ENCODE measurements around the gene VCL.
"Not testable (repeated sequence)": the region's sequence is repeated elsewhere in the genome, so short reads cannot be mapped to it uniquely, and the experiment has no call there.

VCL gene

DNA sequence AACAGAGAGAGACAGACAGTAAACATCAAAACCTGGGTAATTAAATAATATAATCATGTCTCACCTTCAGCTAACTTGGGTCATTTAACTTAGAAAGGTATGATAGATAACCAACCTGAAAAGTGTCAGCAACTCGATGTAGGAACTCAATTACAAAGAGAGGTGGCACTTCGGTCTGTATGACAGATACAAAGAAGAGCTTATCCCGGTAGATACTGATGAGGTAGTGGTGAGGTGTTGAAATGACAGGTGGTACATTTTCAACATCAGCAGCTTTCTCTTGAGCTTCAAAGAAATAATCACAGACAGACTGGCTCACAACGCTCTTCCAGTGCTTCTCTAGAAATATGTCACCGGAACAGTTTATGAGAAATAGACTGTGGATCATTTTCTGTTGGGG, 140.1 kb downstream of the VCL start:
- H3K4me1 ChIP-seq (ENCODE audit: control insufficient read depth, insufficient read depth, low read length) = no peaks in the 10 kb centered on the region
- no peak overlapping the region for H3K27ac ChIP-seq (ENCODE audit: low read depth, low read length)
- no peak overlapping the region for H3K9ac ChIP-seq (ENCODE audit: low read length)
- no peak overlapping the region for H3K4me3 ChIP-seq (ENCODE audit: low read depth, low read length)
- no peaks in the 10 kb centered on the region for H3K27me3 ChIP-seq (ENCODE audit: control insufficient read depth, insufficient read depth, low read length)
- peaks cover 49% of the 10 kb centered on the region for H3K36me3 ChIP-seq (ENCODE audit: control insufficient read depth, insufficient read depth, low read length)
- H3K9me3 ChIP-seq (ENCODE audit: control insufficient read depth, insufficient read depth, low read depth, low read length) = no peaks in the 10 kb centered on the region

DNA sequence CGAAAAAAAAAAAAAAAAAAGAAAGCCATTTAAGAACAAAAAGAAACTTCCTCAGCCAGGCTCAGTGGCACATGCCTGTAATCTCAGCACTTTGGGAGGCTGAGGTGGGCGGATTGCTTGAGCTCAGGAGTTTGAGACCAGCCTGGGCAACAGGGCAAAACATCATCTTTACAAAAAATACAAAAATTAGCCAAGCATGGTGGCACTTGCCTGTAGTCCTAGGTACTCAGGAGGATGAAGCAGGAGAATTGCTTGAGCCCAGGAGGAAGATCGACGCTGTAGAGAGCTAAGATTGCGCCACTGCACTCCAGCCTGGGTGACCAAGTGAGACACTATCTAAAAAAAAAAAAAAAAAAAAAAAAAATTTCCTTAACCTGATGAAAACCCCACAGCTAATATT, 140.7 kb downstream of the VCL start:
- not testable (repeated sequence) for H3K9me3 ChIP-seq (ENCODE audit: control insufficient read depth, insufficient read depth, low read depth, low read length); H3K27ac ChIP-seq (ENCODE audit: low read depth, low read length)
- peaks cover 43% of the 10 kb centered on the region for H3K36me3 ChIP-seq (ENCODE audit: control insufficient read depth, insufficient read depth, low read length)

DNA sequence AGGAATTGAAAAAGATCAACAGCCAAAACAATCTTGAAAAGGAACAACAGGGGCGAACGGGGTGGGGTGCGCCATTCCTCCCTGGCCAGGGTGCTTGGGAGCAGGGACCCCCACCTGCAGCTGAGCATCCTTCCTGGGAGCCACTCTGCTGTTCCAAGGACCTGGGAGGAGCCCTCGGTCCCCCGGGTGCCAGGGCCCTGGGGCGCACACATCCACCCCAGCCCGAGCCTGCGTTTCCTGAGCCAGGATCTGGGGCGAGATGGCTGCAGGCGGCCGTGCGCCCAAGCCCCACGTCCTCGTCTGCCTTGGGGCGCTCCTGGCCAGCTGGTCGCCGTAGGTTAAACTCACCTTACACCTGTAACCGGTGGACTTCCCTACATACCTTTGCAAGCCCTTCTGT, 142.1 kb downstream of the VCL start:
- H3K27ac ChIP-seq (ENCODE audit: low read depth, low read length) = no peak overlapping the region
- H3K36me3 ChIP-seq (ENCODE audit: control insufficient read depth, insufficient read depth, low read length) = peaks cover 32% of the 10 kb centered on the region
- no peaks in the 10 kb centered on the region for H3K4me1 ChIP-seq (ENCODE audit: control insufficient read depth, insufficient read depth, low read length)
- H3K4me3 ChIP-seq (ENCODE audit: low read depth, low read length) = no peak overlapping the region
- H3K27me3 ChIP-seq (ENCODE audit: control insufficient read depth, insufficient read depth, low read length) = no peaks in the 10 kb centered on the region
- H3K9me3 ChIP-seq (ENCODE audit: control insufficient read depth, insufficient read depth, low read depth, low read length) = no peaks in the 10 kb centered on the region
- H3K9ac ChIP-seq (ENCODE audit: low read length) = no peak overlapping the region

More for the DNA sequence above, 140.7 kb downstream of the VCL start:
- H3K9ac ChIP-seq (ENCODE audit: low read length); H3K4me3 ChIP-seq (ENCODE audit: low read depth, low read length); H3K4me1 ChIP-seq (ENCODE audit: control insufficient read depth, insufficient read depth, low read length); H3K27me3 ChIP-seq (ENCODE audit: control insufficient read depth, insufficient read depth, low read length): not testable (repeated sequence)

DNA sequence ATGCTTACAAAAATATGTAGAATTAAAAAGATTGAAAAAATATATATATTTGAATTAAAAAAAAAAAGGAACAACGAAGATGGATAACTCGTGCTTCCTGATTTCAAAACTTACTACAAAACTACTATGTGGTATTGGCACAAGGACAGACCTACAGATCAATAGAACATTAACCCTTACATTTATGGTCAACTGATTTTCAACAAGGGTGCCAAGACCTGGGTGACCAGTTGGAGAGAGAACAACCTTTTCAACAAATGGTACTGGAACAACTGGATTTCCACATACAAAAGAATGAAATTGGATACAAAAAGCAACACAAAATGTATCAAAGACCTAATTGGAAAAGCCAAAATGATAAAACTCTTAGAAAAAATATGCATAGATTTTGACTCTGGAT, 142.6 kb downstream of the VCL start:
- no peak overlapping the region for H3K27ac ChIP-seq (ENCODE audit: low read depth, low read length)
- H3K36me3 ChIP-seq (ENCODE audit: control insufficient read depth, insufficient read depth, low read length) = peaks cover 26% of the 10 kb centered on the region
- H3K27me3 ChIP-seq (ENCODE audit: control insufficient read depth, insufficient read depth, low read length) = no peaks in the 10 kb centered on the region
- H3K9me3 ChIP-seq (ENCODE audit: control insufficient read depth, insufficient read depth, low read depth, low read length) = no peaks in the 10 kb centered on the region
- H3K9ac ChIP-seq (ENCODE audit: low read length) = no peak overlapping the region
- no peaks in the 10 kb centered on the region for H3K4me1 ChIP-seq (ENCODE audit: control insufficient read depth, insufficient read depth, low read length)
- no peak overlapping the region for H3K4me3 ChIP-seq (ENCODE audit: low read depth, low read length)

DNA sequence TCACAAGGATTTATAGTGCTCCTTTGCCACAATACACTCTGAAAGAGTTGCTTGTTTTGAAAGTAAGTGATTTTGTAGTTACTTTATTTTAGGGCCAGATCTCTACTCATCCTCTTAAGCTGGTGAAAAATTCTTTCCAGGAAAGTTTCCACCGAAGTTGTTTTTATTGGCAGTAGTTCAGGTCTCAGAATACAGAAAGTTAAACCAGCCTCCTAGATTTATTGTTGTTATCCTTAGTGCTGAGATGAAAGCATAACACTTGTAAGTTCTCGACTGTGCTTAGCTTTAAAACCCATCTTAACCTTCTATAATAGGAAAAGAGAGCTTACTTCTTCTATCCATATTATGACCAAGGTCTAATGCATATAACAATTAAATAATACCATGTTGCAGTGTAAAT, 147.2 kb downstream of the VCL start:
- Histone ChIP-seq H3K36me3 (ENCODE audit: control insufficient read depth, insufficient read depth, low read length) (peaks cover 4% of the 10 kb centered on the region; the same call in 1 of the 2 replicates), H3K27ac (ENCODE audit: low read depth, low read length) (no peak overlapping the region), H3K4me3 (ENCODE audit: low read depth, low read length) (no peak overlapping the region), H3K4me1 (ENCODE audit: control insufficient read depth, insufficient read depth, low read length) (peaks cover 5% of the 10 kb centered on the region; the same call in 1 of the 2 replicates), H3K9ac (ENCODE audit: low read length) (no peak overlapping the region), H3K27me3 (ENCODE audit: control insufficient read depth, insufficient read depth, low read length) (no peaks in the 10 kb centered on the region), H3K9me3 (ENCODE audit: control insufficient read depth, insufficient read depth, low read depth, low read length) (no peaks in the 10 kb centered on the region)

DNA sequence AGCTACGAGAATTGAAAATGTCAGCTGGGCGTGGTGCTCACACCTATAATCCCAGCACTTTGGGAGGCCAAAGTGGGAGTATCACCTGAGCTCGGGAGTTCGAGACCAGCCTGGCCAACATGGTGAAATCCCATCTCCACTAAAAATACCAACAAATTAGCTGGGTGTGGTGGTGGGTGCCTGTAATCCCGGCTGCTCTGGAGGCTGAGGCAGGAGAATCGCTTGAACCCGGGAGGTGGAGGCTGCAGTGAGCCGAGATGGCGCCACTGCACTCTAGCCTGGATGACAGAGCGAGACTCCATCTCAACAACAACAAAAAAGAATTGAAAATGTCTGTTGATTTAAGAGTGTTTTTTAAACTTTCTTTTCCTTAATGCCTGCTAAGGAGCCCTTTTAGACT, 149.1 kb downstream of the VCL start:
- not testable (repeated sequence) for H3K27me3 ChIP-seq (ENCODE audit: control insufficient read depth, insufficient read depth, low read length); H3K4me3 ChIP-seq (ENCODE audit: low read depth, low read length); H3K9me3 ChIP-seq (ENCODE audit: control insufficient read depth, insufficient read depth, low read depth, low read length); H3K27ac ChIP-seq (ENCODE audit: low read depth, low read length); H3K9ac ChIP-seq (ENCODE audit: low read length); H3K36me3 ChIP-seq (ENCODE audit: control insufficient read depth, insufficient read depth, low read length); H3K4me1 ChIP-seq (ENCODE audit: control insufficient read depth, insufficient read depth, low read length)

DNA sequence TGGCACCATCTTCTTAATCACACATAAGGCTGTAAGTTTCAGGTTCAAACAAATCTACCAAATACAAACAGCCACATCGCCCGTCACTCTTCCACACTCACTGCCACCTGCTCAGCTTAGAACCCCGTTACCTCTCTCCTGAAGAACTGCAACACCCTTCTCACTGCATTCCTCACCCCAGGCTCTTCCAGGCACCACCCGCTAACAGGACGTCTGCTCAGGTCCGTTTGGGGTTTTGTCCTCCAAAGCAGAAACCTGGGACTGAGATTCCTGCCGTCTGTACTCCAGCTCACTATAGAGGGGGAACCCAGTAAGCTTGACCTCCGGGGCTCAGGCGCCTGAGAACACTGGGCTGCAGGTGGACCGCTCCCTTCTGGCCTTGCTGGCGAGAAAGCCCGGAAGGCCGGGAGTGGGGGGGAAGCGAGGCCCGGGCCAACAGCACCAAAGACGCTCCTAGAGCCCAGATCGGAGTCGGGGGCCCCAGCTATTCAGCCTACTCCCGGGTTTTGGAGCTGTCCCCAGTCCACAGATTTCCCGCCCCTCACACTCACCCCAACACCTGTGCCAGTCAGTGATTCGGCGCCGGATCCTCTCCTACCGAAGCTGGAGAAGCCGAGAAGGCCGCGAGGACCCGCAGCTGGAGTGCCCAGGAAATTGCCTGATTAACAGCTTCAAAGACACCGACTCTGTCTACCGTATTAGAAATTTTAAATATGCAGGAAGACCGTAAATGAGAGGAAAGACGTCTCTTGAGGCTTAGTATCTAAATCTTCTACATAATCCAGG, 152.5 kb downstream of the VCL start, which contains the start of gene AP3M1:
Gene AP3M1 (minus strand): TSS at position 625 of the 786 bp plus-strand sequence. CDS start 12,449 bp downstream, outside the sequence.
- Histone ChIP-seq H3K27ac (ENCODE audit: low read depth, low read length) (peak within 1 kb of the TSS; percentile 98), H3K4me1 (ENCODE audit: control insufficient read depth, insufficient read depth, low read length) (peaks cover 5% of the 10 kb centered on the region; the same call in 1 of the 2 replicates), H3K4me3 (ENCODE audit: low read depth, low read length) (peak within 1 kb of the TSS; percentile 86), H3K9me3 (ENCODE audit: control insufficient read depth, insufficient read depth, low read depth, low read length) (no peaks in the 10 kb centered on the region), H3K36me3 (ENCODE audit: control insufficient read depth, insufficient read depth, low read length) (peaks cover 6% of the 10 kb centered on the region; the same call in 1 of the 2 replicates), H3K9ac (ENCODE audit: low read length) (peak within 1 kb of the TSS; percentile 99), H3K27me3 (ENCODE audit: control insufficient read depth, insufficient read depth, low read length) (no peaks in the 10 kb centered on the region)

DNA sequence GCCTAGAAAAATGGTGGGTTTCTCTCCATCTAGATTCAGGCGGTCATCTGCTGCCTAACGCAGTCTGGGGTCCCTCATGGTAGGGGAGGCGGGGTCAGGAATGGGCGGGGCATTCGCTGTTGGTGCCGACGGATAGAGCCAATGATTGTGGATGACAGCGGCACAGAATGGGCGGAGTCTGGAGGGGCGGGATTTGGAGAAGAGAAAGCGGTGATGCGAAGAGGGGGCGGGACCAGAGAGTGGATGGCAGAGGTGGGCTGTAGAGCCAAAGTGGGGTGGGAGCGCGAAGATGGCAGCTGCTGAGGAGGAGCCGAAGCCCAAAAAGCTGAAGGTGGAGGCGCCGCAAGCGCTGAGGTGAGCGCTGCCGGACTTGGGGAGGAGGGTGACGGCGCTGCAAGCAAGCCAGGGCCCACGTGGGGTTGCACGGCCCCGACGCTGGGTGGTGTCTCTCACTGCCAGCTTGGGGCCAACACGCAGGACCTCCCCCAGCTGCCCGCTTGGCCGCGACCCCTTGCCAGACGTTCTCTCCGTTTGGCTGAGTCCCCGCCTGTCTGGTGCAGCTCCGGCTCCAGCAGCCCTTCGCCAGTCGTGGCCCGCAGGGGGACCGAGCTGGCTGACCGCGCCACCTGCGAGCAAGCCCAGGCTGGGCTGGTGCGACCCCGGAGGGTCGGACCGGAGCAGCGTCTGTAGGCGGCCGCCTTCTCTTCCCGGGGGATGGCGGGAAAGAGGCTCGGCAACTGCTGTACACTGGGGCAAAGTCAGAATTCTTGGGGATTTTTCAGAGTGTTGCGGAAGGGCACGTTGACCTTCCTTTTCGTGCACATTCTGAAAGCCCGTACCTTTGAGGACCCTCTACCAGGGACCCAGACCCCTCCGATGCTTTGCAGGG, 153.3 kb downstream of the VCL start, which contains the start of gene ADK:
Gene ADK (plus strand): TSS at position 232 of the 889 bp plus-strand sequence. CDS start 58 bp downstream, at position 290.
- Histone ChIP-seq H3K4me3 (ENCODE audit: low read depth, low read length) (peak within 1 kb of the TSS; percentile 86), H3K9me3 (ENCODE audit: control insufficient read depth, insufficient read depth, low read depth, low read length) (no peaks in the 10 kb centered on the region), H3K27me3 (ENCODE audit: control insufficient read depth, insufficient read depth, low read length) (no peaks in the 10 kb centered on the region), H3K9ac (ENCODE audit: low read length) (peak within 1 kb of the TSS; percentile 99), H3K27ac (ENCODE audit: low read depth, low read length) (peak within 1 kb of the TSS; percentile 98), H3K4me1 (ENCODE audit: control insufficient read depth, insufficient read depth, low read length) (peaks cover 5% of the 10 kb centered on the region; the same call in 1 of the 2 replicates), H3K36me3 (ENCODE audit: control insufficient read depth, insufficient read depth, low read length) (peaks cover 6% of the 10 kb centered on the region; the same call in 1 of the 2 replicates)

DNA sequence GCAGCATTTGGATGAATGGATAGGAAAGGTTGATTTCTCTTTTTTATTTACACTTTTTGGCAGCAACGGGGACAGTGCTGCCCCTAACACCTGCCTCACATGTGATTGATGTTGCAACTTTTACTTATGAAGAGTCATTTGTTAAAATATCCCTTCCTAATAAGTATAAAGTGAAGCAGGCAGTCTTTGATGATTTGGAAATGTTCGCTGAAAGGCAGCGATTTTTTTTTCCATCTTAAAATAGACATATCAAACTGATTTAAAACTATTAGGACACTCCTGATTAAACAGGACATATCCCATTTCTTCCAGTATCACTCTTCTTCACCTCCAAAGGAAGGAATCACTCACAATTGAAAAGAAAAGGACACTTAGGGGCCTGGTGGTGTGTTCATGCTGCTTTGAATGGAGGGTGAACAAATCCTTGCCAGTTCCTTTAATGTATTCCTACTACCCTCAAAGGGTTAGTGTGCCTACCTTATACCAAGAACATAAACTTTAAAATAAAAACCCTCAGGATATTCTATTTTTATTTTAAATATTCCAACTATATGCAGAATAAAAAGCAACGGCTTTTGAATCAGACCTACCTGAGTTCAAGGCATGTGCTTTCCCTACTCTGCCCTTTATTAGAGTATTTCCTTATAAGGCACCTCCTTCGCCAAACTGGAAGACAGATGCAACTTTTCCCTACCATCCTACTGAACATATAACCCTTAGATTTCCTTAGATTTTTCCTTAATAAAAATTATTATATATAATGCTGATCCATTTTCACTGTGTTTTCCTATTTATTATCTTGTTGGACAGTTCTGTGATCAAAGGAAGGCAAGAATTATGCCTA, 154.2 kb downstream of the VCL start:
- H3K36me3 ChIP-seq (ENCODE audit: control insufficient read depth, insufficient read depth, low read length) = 0 out of 2 replicates have a peak, but pooled peaks cover 2% of the 10 kb centered on the region
- peak overlapping the region; percentile 99 for H3K9ac ChIP-seq (ENCODE audit: low read length)
- peak overlapping the region; percentile 86 for H3K4me3 ChIP-seq (ENCODE audit: low read depth, low read length)
- no peaks in the 10 kb centered on the region for H3K27me3 ChIP-seq (ENCODE audit: control insufficient read depth, insufficient read depth, low read length)
- H3K9me3 ChIP-seq (ENCODE audit: control insufficient read depth, insufficient read depth, low read depth, low read length) = no peaks in the 10 kb centered on the region
- H3K27ac ChIP-seq (ENCODE audit: low read depth, low read length) = peak overlapping the region; percentile 27
- H3K4me1 ChIP-seq (ENCODE audit: control insufficient read depth, insufficient read depth, low read length) = peaks cover 5% of the 10 kb centered on the region; the same call in 1 of the 2 replicates

DNA sequence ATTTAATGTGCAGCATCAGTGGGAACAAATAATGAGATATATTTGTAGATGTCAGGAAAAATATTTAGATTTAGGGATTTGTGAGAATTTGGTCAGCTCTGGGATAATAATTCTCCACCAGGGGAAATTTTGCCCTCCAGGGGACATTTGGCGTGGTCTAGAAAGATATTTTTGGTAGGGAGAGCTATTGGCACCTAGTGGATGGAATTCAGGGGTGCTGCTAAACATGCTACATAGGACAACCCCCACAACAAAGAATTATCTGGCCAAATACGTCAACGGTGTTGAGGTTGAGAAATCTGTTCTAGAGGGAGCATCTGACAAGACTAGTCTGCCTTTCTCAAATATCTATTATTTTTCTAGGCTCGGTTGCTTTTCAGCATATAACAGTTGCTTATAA, 155.2 kb downstream of the VCL start:
- Histone ChIP-seq H3K9me3 (ENCODE audit: control insufficient read depth, insufficient read depth, low read depth, low read length) (no peaks in the 10 kb centered on the region), H3K9ac (ENCODE audit: low read length) (no peak overlapping the region), H3K27ac (ENCODE audit: low read depth, low read length) (no peak overlapping the region), H3K4me3 (ENCODE audit: low read depth, low read length) (no peak overlapping the region), H3K27me3 (ENCODE audit: control insufficient read depth, insufficient read depth, low read length) (no peaks in the 10 kb centered on the region), H3K36me3 (ENCODE audit: control insufficient read depth, insufficient read depth, low read length) (0 out of 2 replicates have a peak, but pooled peaks cover 2% of the 10 kb centered on the region), H3K4me1 (ENCODE audit: control insufficient read depth, insufficient read depth, low read length) (peaks cover 5% of the 10 kb centered on the region; the same call in 1 of the 2 replicates)

Data from HUES6 (cell line).